Measurements from ENCODE around the gene IQSEC1.

IQSEC1 gene

DNA sequence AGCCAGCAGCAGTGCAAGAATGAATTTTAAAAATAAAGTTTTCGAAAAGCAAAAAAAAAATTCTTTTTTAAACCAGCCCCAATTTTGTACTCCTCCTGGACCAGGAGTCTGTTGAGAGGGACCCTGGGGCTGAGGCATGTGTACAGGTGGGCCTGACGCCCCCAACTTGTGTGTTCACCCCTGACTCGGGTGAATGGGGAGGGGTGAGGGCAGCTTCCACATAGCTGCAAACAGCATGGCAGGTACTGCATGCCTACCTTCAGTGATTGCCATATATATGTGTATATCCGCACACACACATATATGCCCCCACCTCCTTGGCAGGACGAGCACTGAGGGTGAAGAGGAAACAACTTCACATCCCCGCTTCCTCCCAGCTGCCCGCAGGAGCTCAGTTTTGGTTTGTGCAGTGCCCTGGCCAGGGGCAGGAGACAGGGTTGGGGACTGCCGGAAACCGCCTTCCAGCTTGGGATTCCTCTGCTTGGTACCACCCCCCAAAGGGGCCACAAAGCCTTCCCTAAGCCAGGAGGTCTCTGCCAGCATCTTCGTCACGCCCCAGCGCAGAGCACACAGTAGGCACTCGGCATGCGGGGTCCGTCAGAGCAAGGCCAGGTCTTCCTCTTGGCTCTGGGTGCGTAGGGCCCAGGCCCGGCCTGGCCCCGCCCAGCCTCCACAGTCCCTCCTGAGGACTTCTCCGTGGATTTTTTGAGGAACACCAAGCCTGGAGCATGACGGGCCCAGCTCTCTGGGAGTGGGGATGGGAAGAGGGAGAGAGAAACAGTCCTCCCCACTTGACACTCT is 170.0 kb downstream of the IQSEC1 start:
- H3K4me3 ChIP-seq (ENCODE audit: low read depth in 1 of 2, low read length in 2 of 2) = no peak overlapping the region
- no peaks in the 10 kb centered on the region for H3K4me1 ChIP-seq (ENCODE audit: control insufficient read depth in 1 of 2, insufficient read depth in 2 of 2, low read length in 2 of 2)
- no peaks in the 10 kb centered on the region for H3K27me3 ChIP-seq (ENCODE audit: control insufficient read depth in 1 of 2, insufficient read depth in 2 of 2, low read length in 2 of 2)
- no peaks in the 10 kb centered on the region for H3K9me3 ChIP-seq (ENCODE audit: control insufficient read depth in 1 of 2, low read length in 2 of 2)
- H3K9ac ChIP-seq (ENCODE audit: low read depth in 1 of 2, low read length in 2 of 2) = no peak overlapping the region
- H3K36me3 ChIP-seq (ENCODE audit: control insufficient read depth in 1 of 2, insufficient read depth in 2 of 2, low read length in 2 of 2) = peaks cover 27 to 59% of the 10 kb centered on the region in 2 donors
- H3K27ac ChIP-seq (ENCODE audit: low read depth, low read length) = no peak overlapping the region

DNA sequence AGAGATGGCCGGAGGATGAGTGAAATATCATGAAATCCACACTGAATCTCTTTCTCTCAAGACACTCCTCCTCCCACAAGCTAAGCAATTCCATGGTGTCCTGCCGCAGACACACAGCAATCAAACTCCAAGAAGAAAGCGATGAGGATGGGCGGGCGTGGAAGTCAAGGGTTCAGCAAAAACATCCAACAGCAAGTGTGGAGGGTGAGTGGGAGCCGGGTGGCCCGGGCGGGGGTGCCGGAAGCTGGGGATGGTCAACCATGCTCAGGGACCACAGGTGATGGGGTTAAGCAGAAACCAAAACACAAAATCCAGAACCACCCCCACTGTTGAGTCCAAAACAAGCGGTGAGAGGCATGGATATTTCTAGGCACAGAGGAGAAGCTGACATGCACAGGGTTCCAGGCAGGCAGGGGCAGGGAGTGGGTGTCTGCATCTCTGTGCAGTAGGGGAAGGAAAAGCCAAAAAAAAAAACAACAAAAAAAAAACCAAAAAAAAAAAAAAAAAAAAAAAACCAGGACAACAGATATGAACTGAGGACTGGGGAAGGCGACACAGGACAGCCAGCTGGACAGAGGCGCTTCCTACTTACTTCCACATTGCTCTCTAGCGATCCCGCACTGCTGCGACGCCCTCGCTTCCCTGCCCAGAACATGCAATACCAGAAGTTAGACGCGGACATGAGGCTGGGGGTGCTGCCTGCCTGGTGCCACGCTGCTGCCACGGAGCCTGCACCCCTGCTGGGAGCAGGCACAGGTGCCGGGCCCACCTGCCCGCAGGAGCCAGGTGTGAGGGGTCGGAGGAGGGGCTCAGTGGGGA is 170.8 kb downstream of the IQSEC1 start:
- Histone ChIP-seq H3K9ac (ENCODE audit: low read depth in 1 of 2, low read length in 2 of 2) (no peak overlapping the region), H3K4me1 (ENCODE audit: control insufficient read depth in 1 of 2, insufficient read depth in 2 of 2, low read length in 2 of 2) (no peaks in the 10 kb centered on the region), H3K4me3 (ENCODE audit: low read depth in 1 of 2, low read length in 2 of 2) (no peak overlapping the region), H3K36me3 (ENCODE audit: control insufficient read depth in 1 of 2, insufficient read depth in 2 of 2, low read length in 2 of 2) (peaks cover 23 to 51% of the 10 kb centered on the region in 2 donors), H3K9me3 (ENCODE audit: control insufficient read depth in 1 of 2, low read length in 2 of 2) (no peaks in the 10 kb centered on the region), H3K27me3 (ENCODE audit: control insufficient read depth in 1 of 2, insufficient read depth in 2 of 2, low read length in 2 of 2) (no peaks in the 10 kb centered on the region), H3K27ac (ENCODE audit: low read depth, low read length) (no peak overlapping the region)

DNA sequence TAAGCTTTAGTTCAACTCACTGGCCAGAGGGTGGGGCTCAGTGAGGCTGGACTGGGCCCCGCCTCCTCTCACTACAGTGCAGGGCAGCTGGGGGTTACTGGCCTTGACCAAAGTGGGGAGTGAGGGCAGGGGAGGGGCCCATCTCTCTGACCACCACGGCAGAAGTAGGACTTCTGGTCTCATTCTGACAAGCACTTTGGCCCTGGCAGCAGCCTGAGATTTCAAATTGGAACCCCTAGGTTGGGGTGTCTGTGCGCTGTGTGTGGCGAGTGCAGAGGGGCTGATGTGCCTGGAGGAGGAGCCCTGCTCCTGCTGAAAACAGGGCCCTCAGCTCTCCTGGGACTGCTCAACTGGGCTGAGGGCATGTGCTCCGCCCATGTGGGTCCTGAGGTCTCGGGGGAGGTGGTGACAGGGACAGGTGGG is 171.6 kb downstream of the IQSEC1 start:
- Histone ChIP-seq H3K4me1 (ENCODE audit: control insufficient read depth in 1 of 2, insufficient read depth in 2 of 2, low read length in 2 of 2) (no peaks in the 10 kb centered on the region), H3K4me3 (ENCODE audit: low read depth in 1 of 2, low read length in 2 of 2) (no peak overlapping the region), H3K36me3 (ENCODE audit: control insufficient read depth in 1 of 2, insufficient read depth in 2 of 2, low read length in 2 of 2) (peaks cover 19 to 44% of the 10 kb centered on the region in 2 donors), H3K9ac (ENCODE audit: low read depth in 1 of 2, low read length in 2 of 2) (no peak overlapping the region), H3K27ac (ENCODE audit: low read depth, low read length) (no peak overlapping the region), H3K9me3 (ENCODE audit: control insufficient read depth in 1 of 2, low read length in 2 of 2) (no peaks in the 10 kb centered on the region), H3K27me3 (ENCODE audit: control insufficient read depth in 1 of 2, insufficient read depth in 2 of 2, low read length in 2 of 2) (no peaks in the 10 kb centered on the region)

DNA sequence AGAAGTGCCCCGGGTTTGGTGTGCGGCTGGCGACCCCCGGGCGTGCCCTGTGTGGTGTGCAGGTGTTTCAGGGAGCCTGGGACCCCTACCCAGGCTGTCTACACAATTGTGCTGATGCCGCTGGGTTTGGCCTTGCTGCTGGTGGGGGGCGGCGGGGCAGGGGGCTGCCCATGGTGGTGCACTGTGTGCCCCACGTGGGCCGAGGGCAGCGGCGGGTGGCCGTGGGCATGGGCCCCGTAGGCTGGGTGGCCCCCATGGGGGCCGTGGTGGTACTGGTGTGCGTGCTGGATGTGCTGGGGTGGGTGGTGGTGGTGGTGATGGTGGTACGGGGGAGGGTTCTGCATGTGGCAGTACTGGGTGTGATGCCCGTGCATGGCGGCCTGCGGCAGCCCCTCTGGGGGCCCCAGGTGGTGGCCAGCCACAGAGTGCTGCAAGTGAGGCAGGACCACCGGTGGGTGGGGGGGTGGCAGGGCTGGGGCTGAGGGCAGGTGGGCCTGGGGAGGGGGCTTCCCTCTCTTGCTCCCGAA is 172.3 kb downstream of the IQSEC1 start:
- Histone ChIP-seq H3K9me3 (ENCODE audit: control insufficient read depth in 1 of 2, low read length in 2 of 2) (no peaks in the 10 kb centered on the region), H3K4me1 (ENCODE audit: control insufficient read depth in 1 of 2, insufficient read depth in 2 of 2, low read length in 2 of 2) (no peaks in the 10 kb centered on the region), H3K27ac (ENCODE audit: low read depth, low read length) (no peak overlapping the region), H3K36me3 (ENCODE audit: control insufficient read depth in 1 of 2, insufficient read depth in 2 of 2, low read length in 2 of 2) (peaks cover 15 to 39% of the 10 kb centered on the region in 2 donors), H3K9ac (ENCODE audit: low read depth in 1 of 2, low read length in 2 of 2) (no peak overlapping the region), H3K4me3 (ENCODE audit: low read depth in 1 of 2, low read length in 2 of 2) (no peak overlapping the region), H3K27me3 (ENCODE audit: control insufficient read depth in 1 of 2, insufficient read depth in 2 of 2, low read length in 2 of 2) (no peaks in the 10 kb centered on the region)

DNA sequence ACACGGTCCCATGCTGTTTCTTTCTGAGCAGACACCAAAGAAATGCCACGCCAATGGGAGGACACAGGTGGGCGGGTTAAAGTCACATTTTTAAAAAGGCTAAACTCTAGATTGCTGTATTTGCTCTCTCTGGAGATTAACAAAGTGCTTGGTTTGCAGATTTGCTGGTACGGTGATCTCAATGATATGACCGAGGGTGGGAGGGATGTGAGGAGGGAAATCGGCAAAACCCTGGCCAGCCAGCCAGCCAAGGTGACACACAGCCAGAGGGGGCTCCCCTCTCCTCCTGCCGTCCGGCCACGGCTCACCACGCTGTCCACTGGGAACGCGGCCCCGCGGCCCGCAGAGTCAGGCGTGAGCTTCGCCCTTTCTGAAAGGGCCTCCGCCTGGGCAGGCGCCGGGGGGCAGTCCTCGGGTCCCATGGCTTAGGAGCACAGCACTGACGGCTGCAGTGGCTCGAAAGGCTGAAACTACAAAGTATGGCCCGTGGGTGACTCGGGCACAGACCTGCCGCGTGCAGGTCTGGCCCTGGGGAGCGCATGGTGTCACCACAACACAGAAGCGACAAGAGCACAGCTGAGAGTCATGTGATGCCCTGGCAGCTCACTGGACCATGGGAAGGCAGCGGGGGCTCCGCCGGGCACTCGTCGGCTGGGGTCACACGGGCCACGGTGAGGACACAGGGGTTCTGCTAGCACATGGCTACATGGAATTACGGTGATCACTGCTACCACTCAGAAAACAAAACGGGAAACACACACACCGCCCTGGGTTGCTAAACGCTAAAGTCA is 174.1 kb downstream of the IQSEC1 start:
- Histone ChIP-seq H3K27me3 (ENCODE audit: control insufficient read depth in 1 of 2, insufficient read depth in 2 of 2, low read length in 2 of 2) (no peaks in the 10 kb centered on the region), H3K4me3 (ENCODE audit: low read depth in 1 of 2, low read length in 2 of 2) (no peak overlapping the region), H3K36me3 (ENCODE audit: control insufficient read depth in 1 of 2, insufficient read depth in 2 of 2, low read length in 2 of 2) (peaks cover 6 to 23% of the 10 kb centered on the region in 2 donors), H3K27ac (ENCODE audit: low read depth, low read length) (no peak overlapping the region), H3K4me1 (ENCODE audit: control insufficient read depth in 1 of 2, insufficient read depth in 2 of 2, low read length in 2 of 2) (no peaks in the 10 kb centered on the region), H3K9ac (ENCODE audit: low read depth in 1 of 2, low read length in 2 of 2) (no peak overlapping the region), H3K9me3 (ENCODE audit: control insufficient read depth in 1 of 2, low read length in 2 of 2) (no peaks in the 10 kb centered on the region)

DNA sequence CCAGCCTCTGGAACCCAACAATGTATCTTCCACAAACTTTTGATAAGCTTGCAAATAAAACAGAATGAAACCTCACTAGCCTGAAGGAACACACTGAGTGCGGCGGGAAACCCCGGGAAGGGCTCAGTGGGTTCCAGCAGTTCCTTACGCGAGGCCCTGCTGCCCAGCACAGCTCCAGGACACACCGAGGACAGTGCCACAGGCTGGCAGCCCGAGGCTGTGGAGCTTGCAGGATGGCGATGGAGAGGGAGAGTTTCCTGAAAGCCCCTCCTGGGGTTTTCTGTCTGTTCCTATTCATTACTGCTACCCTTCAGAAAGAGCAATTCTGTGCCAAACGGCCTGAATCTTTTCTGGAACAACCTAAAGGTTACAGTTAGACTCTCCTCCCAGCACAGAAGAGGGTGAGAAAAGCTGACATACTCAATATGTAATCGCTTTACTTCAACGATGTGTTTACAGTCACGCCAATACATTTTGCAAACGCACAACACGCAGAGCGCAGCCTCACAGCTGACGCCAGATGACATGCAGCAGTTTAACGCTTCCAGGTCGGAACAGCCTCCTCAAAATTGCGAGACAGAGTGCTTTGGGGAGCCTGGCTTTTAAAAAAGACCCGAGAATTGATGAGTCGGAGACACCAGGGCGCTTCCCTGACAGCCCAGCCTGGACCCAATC is 174.8 kb downstream of the IQSEC1 start:
- Histone ChIP-seq H3K27me3 (ENCODE audit: control insufficient read depth in 1 of 2, insufficient read depth in 2 of 2, low read length in 2 of 2) (peaks cover 0 to 6% of the 10 kb centered on the region in 2 donors), H3K27ac (ENCODE audit: low read depth, low read length) (no peak overlapping the region), H3K9ac (ENCODE audit: low read depth in 1 of 2, low read length in 2 of 2) (no peak overlapping the region), H3K4me1 (ENCODE audit: control insufficient read depth in 1 of 2, insufficient read depth in 2 of 2, low read length in 2 of 2) (no peaks in the 10 kb centered on the region), H3K4me3 (ENCODE audit: low read depth in 1 of 2, low read length in 2 of 2) (no peak overlapping the region), H3K36me3 (ENCODE audit: control insufficient read depth in 1 of 2, insufficient read depth in 2 of 2, low read length in 2 of 2) (peaks cover 6 to 19% of the 10 kb centered on the region in 2 donors), H3K9me3 (ENCODE audit: control insufficient read depth in 1 of 2, low read length in 2 of 2) (no peaks in the 10 kb centered on the region)

DNA sequence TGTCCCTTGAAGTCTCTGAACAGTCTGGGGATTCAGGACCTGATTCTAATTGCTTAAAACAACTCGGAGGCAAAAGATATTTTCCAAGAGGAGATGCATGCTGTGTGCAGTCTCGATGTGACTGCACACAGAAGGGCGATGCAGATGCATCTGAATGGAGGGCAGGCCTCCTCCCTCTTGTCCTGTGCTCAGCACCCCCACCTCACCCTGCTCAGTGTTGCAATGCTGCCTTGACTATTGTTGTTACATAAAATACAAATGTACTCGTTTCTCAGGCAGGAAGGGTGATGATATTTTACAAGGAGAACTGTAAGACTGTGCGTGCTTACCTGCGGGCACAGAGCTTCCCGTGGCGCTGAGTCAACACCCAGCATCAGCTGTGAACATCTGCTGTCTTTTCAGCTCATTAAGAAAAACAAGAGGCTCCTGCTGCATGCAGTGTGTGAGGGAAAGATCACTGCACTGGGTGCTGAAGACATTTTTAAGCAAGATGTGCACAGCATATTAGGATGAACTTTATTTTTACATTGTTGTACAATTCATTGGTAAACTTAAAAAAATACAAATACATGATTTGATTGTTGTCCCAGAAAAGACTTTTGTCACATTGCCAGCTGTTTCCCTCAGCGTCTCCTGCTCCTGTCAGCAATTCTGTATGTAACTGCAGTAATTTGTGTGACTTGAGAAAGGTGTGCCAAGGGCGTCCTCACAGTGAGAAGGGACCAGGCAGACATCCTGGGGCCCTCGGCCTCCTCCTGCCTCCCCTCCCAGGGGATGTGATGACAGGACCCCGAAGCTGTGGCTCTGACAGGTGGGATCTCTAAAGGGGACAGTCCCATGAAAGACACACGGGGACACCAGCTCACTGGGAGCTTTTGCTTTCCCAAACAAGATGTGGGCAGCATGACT is 175.6 kb downstream of the IQSEC1 start:
- Histone ChIP-seq H3K27me3 (ENCODE audit: control insufficient read depth in 1 of 2, insufficient read depth in 2 of 2, low read length in 2 of 2) (peaks cover 0 to 6% of the 10 kb centered on the region in 2 donors), H3K4me1 (ENCODE audit: control insufficient read depth in 1 of 2, insufficient read depth in 2 of 2, low read length in 2 of 2) (no peaks in the 10 kb centered on the region), H3K4me3 (ENCODE audit: low read depth in 1 of 2, low read length in 2 of 2) (no peak overlapping the region), H3K36me3 (ENCODE audit: control insufficient read depth in 1 of 2, insufficient read depth in 2 of 2, low read length in 2 of 2) (peaks cover 6 to 19% of the 10 kb centered on the region in 2 donors), H3K9me3 (ENCODE audit: control insufficient read depth in 1 of 2, low read length in 2 of 2) (no peaks in the 10 kb centered on the region), H3K9ac (ENCODE audit: low read depth in 1 of 2, low read length in 2 of 2) (no peak overlapping the region), H3K27ac (ENCODE audit: low read depth, low read length) (no peak overlapping the region)

DNA sequence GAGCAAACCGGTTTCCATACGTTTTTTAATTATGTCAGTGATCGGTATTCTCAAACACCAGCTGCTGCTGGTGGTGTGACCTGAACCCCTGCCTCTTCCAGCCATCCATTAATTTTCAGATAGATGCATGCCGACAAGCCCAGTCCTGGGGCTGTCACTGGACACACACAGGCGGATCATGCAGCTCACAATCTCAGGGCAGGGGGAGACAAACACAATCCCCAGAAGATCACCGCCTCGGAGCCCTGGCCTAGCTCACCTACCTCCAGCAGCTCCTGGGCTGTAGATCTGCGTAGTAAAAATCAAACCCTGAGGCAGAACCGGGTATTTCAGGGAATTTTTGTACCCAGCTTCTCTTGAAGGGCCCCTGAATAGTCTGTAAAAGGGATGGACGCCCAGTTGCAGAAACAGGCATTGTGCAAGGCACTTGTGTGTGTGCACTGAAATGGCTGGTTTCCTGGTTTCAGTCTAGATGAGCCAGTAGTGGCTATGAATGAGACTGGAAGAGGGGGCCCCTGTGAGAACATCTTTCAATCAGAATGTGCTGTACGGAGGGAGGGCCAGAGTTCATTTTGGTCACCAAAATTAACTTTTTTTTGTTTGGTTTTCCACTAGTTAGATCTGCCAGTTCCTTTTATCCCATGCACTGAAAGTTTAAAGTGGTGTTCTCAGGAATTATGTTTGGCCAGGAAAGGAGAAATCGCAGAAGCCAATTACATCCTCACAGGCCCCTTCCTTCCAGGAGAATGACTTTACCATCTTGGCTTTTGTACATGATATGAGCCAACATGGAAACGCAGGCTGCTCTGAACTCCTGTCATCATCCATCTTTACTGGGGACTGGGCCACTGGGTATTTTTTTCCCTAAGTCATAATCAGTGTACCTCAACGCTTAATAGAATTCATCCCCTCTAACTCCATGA is 176.9 kb downstream of the IQSEC1 start:
- peaks cover 4 to 6% of the 10 kb centered on the region in 2 donors for H3K4me1 ChIP-seq (ENCODE audit: control insufficient read depth in 1 of 2, insufficient read depth in 2 of 2, low read length in 2 of 2)
- peaks cover 6 to 19% of the 10 kb centered on the region in 2 donors for H3K36me3 ChIP-seq (ENCODE audit: control insufficient read depth in 1 of 2, insufficient read depth in 2 of 2, low read length in 2 of 2)
- H3K9me3 ChIP-seq (ENCODE audit: control insufficient read depth in 1 of 2, low read length in 2 of 2) = no peaks in the 10 kb centered on the region
- H3K9ac ChIP-seq (ENCODE audit: low read depth in 1 of 2, low read length in 2 of 2) = no peak overlapping the region
- peaks cover 0 to 6% of the 10 kb centered on the region in 2 donors for H3K27me3 ChIP-seq (ENCODE audit: control insufficient read depth in 1 of 2, insufficient read depth in 2 of 2, low read length in 2 of 2)
- H3K4me3 ChIP-seq (ENCODE audit: low read depth in 1 of 2, low read length in 2 of 2) = no peak overlapping the region
- no peak overlapping the region for H3K27ac ChIP-seq (ENCODE audit: low read depth, low read length)
